Measurements from ENCODE around the gene CARD18. TPM values are rescaled to one million over a fixed set of nuclear protein-coding genes. Genes with fewer than 3 reads are reported as not detected.
"Not testable (repeated sequence)": the region's sequence is repeated elsewhere in the genome, so short reads cannot be mapped to it uniquely, and the experiment has no call there.

CARD18 gene
- total and polyA plus RNA-seq, 2 donors from 2014 or later: not detected

GRCh38 chr11:105108247-105108646 is 31.3 kb downstream of the CARD18 start:
- TF ChIP-seq CTCF (IDR thresholded peaks at IDR 0.05; ENCODE audit: borderline replicate concordance, extremely low read depth, insufficient read depth): no peak
- no peaks in the 10 kb centered on the region for H3K36me3 ChIP-seq (ENCODE audit: control insufficient read depth in 2 of 3, insufficient read depth in 3 of 3, low read length in 3 of 3)
- no peaks in the 10 kb centered on the region for H3K27me3 ChIP-seq (ENCODE audit: control insufficient read depth, insufficient read depth, low read length)
- intact Hi-C loops (cut with DNase I): no loop called here
- no peak overlapping the region for H3K27ac ChIP-seq (ENCODE audit: low read depth in 2 of 2, low read length in 2 of 2)
- DNase-seq: peak in 1 of 5 donors; percentile 1
- no peak overlapping the region for H3K9ac ChIP-seq (ENCODE audit: low read length in 3 of 3)
- H3K4me1 ChIP-seq (ENCODE audit: control insufficient read depth in 2 of 3, insufficient read depth in 2 of 3, low read depth in 1 of 3, low read length in 3 of 3): no peaks in the 10 kb centered on the region
- no peaks in the 10 kb centered on the region for H3K9me3 ChIP-seq (ENCODE audit: control insufficient read depth in 2 of 3, insufficient read depth in 1 of 3, low read length in 3 of 3)
- FAIRE-seq: no peak
- no peak overlapping the region for H3K4me3 ChIP-seq (ENCODE audit: low read length in 3 of 3)

GRCh38 chr11:105107226-105107825 is 32.2 kb downstream of the CARD18 start:
- FAIRE-seq; H3K27me3 ChIP-seq (ENCODE audit: control insufficient read depth, insufficient read depth, low read length); H3K36me3 ChIP-seq (ENCODE audit: control insufficient read depth in 2 of 3, insufficient read depth in 3 of 3, low read length in 3 of 3); H3K27ac ChIP-seq (ENCODE audit: low read depth in 2 of 2, low read length in 2 of 2); intact Hi-C loops (cut with DNase I); H3K4me1 ChIP-seq (ENCODE audit: control insufficient read depth in 2 of 3, insufficient read depth in 2 of 3, low read depth in 1 of 3, low read length in 3 of 3); H3K9ac ChIP-seq (ENCODE audit: low read length in 3 of 3); H3K4me3 ChIP-seq (ENCODE audit: low read length in 3 of 3); H3K9me3 ChIP-seq (ENCODE audit: control insufficient read depth in 2 of 3, insufficient read depth in 1 of 3, low read length in 3 of 3); DNase-seq: not testable (repeated sequence)

- intact Hi-C loops (cut with DNase I): no loop called here
- Histone ChIP-seq H3K27ac (ENCODE audit: low read depth in 2 of 2, low read length in 2 of 2) (no peak overlapping the region), H3K36me3 (ENCODE audit: control insufficient read depth in 2 of 3, insufficient read depth in 3 of 3, low read length in 3 of 3) (no peaks in the 10 kb centered on the region), H3K9me3 (ENCODE audit: control insufficient read depth in 2 of 3, insufficient read depth in 1 of 3, low read length in 3 of 3) (no peaks in the 10 kb centered on the region), H3K4me3 (ENCODE audit: low read length in 3 of 3) (no peak overlapping the region), H3K4me1 (ENCODE audit: control insufficient read depth in 2 of 3, insufficient read depth in 2 of 3, low read depth in 1 of 3, low read length in 3 of 3) (no peaks in the 10 kb centered on the region), H3K27me3 (ENCODE audit: control insufficient read depth, insufficient read depth, low read length) (no peaks in the 10 kb centered on the region), H3K9ac (ENCODE audit: low read length in 3 of 3) (no peak overlapping the region)
- TF ChIP-seq CTCF (IDR thresholded peaks at IDR 0.05; ENCODE audit: borderline replicate concordance, extremely low read depth, insufficient read depth): no peak
- FAIRE-seq: no peak
- no peak for DNase-seq
Measured at GRCh38 chr11:105106140-105106539, 33.4 kb downstream of the CARD18 start.

GRCh38 chr11:105104292-105104691 is 35.3 kb downstream of the CARD18 start:
- no peaks in the 10 kb centered on the region for H3K36me3 ChIP-seq (ENCODE audit: control insufficient read depth in 2 of 3, insufficient read depth in 3 of 3, low read length in 3 of 3)
- no peak for DNase-seq
- no peak overlapping the region for H3K4me3 ChIP-seq (ENCODE audit: low read length in 3 of 3)
- no peaks in the 10 kb centered on the region for H3K27me3 ChIP-seq (ENCODE audit: control insufficient read depth, insufficient read depth, low read length)
- no peaks in the 10 kb centered on the region for H3K9me3 ChIP-seq (ENCODE audit: control insufficient read depth in 2 of 3, insufficient read depth in 1 of 3, low read length in 3 of 3)
- H3K9ac ChIP-seq (ENCODE audit: low read length in 3 of 3): no peak overlapping the region
- H3K4me1 ChIP-seq (ENCODE audit: control insufficient read depth in 2 of 3, insufficient read depth in 2 of 3, low read depth in 1 of 3, low read length in 3 of 3): no peaks in the 10 kb centered on the region
- no peak for TF ChIP-seq CTCF (IDR thresholded peaks at IDR 0.05; ENCODE audit: borderline replicate concordance, extremely low read depth, insufficient read depth)
- no peak overlapping the region for H3K27ac ChIP-seq (ENCODE audit: low read depth in 2 of 2, low read length in 2 of 2)
- no peak for FAIRE-seq
- intact Hi-C loops (cut with DNase I): no loop called here

Measured in kidney (tissue), 14 donors.